DMS79 (cell line): ENCODE measurements around the gene KANSL1.
"Not testable (repeated sequence)": the region's sequence is repeated elsewhere in the genome, so short reads cannot be mapped to it uniquely, and the experiment has no call there.

Source experiments
- DNase-seq: peaks from one replicate; lab custom pipeline; 2025; lab: John Stamatoyannopoulos, UW

Gene KANSL1

GRCh38 chr17:46037722-46038255, 155.4 kb downstream of the KANSL1 start:
- DNase-seq, result no peak

- DNase-seq, result no peak
Measured at GRCh38 chr17:46036491-46036890, 156.7 kb downstream of the KANSL1 start.

GRCh38 chr17:46035112-46035818, 158.0 kb downstream of the KANSL1 start:
- DNase-seq, result no peak

GRCh38 chr17:46033392-46033791, 159.8 kb downstream of the KANSL1 start:
- no peak for DNase-seq

GRCh38 chr17:46032909-46033308, 160.3 kb downstream of the KANSL1 start:
- DNase-seq, result no peak

GRCh38 chr17:46031920-46032319, 161.3 kb downstream of the KANSL1 start:
- DNase-seq, result no peak

GRCh38 chr17:46031440-46031839, 161.8 kb downstream of the KANSL1 start:
- DNase-seq, result no peak

- no peak for DNase-seq
Measured at GRCh38 chr17:46030752-46031151, 162.5 kb downstream of the KANSL1 start.

GRCh38 chr17:46029627-46030026, 163.6 kb downstream of the KANSL1 start:
- no peak for DNase-seq

- no peak for DNase-seq
Measured at GRCh38 chr17:46028981-46029565, 164.2 kb downstream of the KANSL1 start.

GRCh38 chr17:46028374-46028773, 164.9 kb downstream of the KANSL1 start:
- no peak for DNase-seq

GRCh38 chr17:46027976-46028325, 165.3 kb downstream of the KANSL1 start:
- DNase-seq, result no peak

- no peak for DNase-seq
Measured at GRCh38 chr17:46027048-46027975, 165.9 kb downstream of the KANSL1 start.

- no peak for DNase-seq
Measured at GRCh38 chr17:46026166-46027047, 166.8 kb downstream of the KANSL1 start.

GRCh38 chr17:46025510-46026165, 167.6 kb downstream of the KANSL1 start:
- peak; percentile 24 for DNase-seq

GRCh38 chr17:46025060-46025459, 168.2 kb downstream of the KANSL1 start:
- no peak for DNase-seq

GRCh38 chr17:46024590-46024989, 168.6 kb downstream of the KANSL1 start:
- DNase-seq, result no peak

GRCh38 chr17:46023783-46024388, 169.3 kb downstream of the KANSL1 start:
- no peak for DNase-seq

- not testable (repeated sequence) for DNase-seq
Measured at GRCh38 chr17:46023366-46023765, 169.9 kb downstream of the KANSL1 start.

- DNase-seq, result no peak
Measured at GRCh38 chr17:46020998-46021397, 172.2 kb downstream of the KANSL1 start.
